A549 (cell line): ENCODE results near the gene ZCCHC24. TPM values are rescaled to one million over a fixed set of nuclear protein-coding genes. Genes with fewer than 3 reads are reported as not detected.

ENCODE experiments used
- ATAC-seq, 2 experiments: fragments of 200-7000 bp in 1 of 2; fragments of >200 bp in 1 of 2; cut with Nextera tagmentation in 1 of 2; cut with Tn5 transposase in 1 of 2; 3 replicates each; pipeline versions ENCODE4 v1.8.0 to v1.9.1; 2018 to 2020; ENCODE audit warnings: mild to moderate bottlenecking in 1 of 2, moderate library complexity in 1 of 2
- CTCF ChIA-PET: fragments of 300-600 bp; sonication (Branson Sonifier 250); formaldehyde crosslinking; extraction: SDS; loops from one replicate; lab custom pipeline; 2021; ENCODE audit warnings: antibody characterized with exemption, inconsistent platforms; lab: Yijun Ruan, JAX
- POLR2A ChIA-PET: fragments of 350-600 bp; formaldehyde crosslinking; extraction: SDS; loops from one replicate; lab custom pipeline; 2021; ENCODE audit warnings: antibody characterized with exemption, inconsistent platforms; lab: Yijun Ruan, JAX
- DNase-seq, 2 experiments: peaks; one replicate each; pipeline versions ENCODE4 v3.0.0 to v3.0.0-alpha.2; 2011 to 2016; ENCODE audit warnings: low read depth in 1 of 2, low spot score in 1 of 2
- FAIRE-seq: peaks from 2 replicates; lab custom pipeline; 2011; peaks lifted over from hg19 to GRCh38; lab: Jason Lieb, UNC
- H3K27ac ChIP-seq, 2 experiments: fragments of >200 bp; sonication (Bioruptor Twin); formaldehyde crosslinking; 3 replicates each; pipeline ENCODE4 v1.5.1; 2016 to 2017
- H3K4me1 ChIP-seq: fragments of >200 bp; sonication (Bioruptor Twin); formaldehyde crosslinking; 3 replicates; pipeline ENCODE4 v1.6.1; 2016
- H3K4me2 ChIP-seq: fragments of >200 bp; sonication (Bioruptor Twin); formaldehyde crosslinking; 3 replicates; pipeline ENCODE4 v1.6.1; 2016
- H3K4me3 ChIP-seq: fragments of >200 bp; sonication (Bioruptor Twin); formaldehyde crosslinking; 3 replicates; pipeline ENCODE4 v1.5.1; 2016
- H3K9me3 ChIP-seq: fragments of >200 bp; sonication (Bioruptor Twin); formaldehyde crosslinking; 3 replicates; pipeline ENCODE4 v1.6.1; 2016
- BHLHE40 ChIP-seq: IDR thresholded peaks from 2 replicates; pipeline ENCODE4 v1.6.1; 2012; ENCODE audit warnings: low read depth, low read length, inconsistent platforms
- CBX8 ChIP-seq: fragments of 200-600 bp; sonication (generic); IDR thresholded peaks from 2 replicates; pipeline ENCODE4 v1.6.1; 2016
- CEBPB ChIP-seq, 2 experiments: fragments of >200 bp in 1 of 2; sonication (Bioruptor Twin) in 1 of 2; formaldehyde crosslinking in 1 of 2; IDR thresholded peaks; 2 replicates each; pipeline ENCODE4 v1.6.1; 2012 to 2016
- CHD2 ChIP-seq: fragments of 150-350 bp; IDR thresholded peaks from 2 replicates; pipeline ENCODE4 v1.6.1; 2014; ENCODE audit warnings: low read length; ENCODE audit not compliant: partially characterized antibody
- ESRRA ChIP-seq: fragments of 150-350 bp; IDR thresholded peaks from 2 replicates; pipeline ENCODE4 v1.6.1; 2014; ENCODE audit warnings: mild to moderate bottlenecking, low read length, borderline replicate concordance
- FOXS1 ChIP-seq: fragments of 250-450 bp; sonication (Bioruptor Pico); IDR thresholded peaks from 2 replicates; pipeline ENCODE4 v1.5.0; 2020; ENCODE audit warnings: mild to moderate bottlenecking, moderate library complexity
- HEYL ChIP-seq: fragments of 250-450 bp; sonication (Bioruptor Pico); IDR thresholded peaks from 2 replicates; pipeline ENCODE4 v1.8.0; 2021; ENCODE audit warnings: mild to moderate bottlenecking, moderate library complexity
- HMGXB4 ChIP-seq: fragments of 250-450 bp; sonication (Bioruptor Pico); IDR thresholded peaks from 2 replicates; pipeline ENCODE4 v1.5.0; 2021; ENCODE audit warnings: mild to moderate bottlenecking, moderate library complexity, borderline replicate concordance
- HOXB5 ChIP-seq: fragments of 250-450 bp; sonication (Bioruptor Pico); IDR thresholded peaks from 2 replicates; pipeline ENCODE4 v1.5.0; 2020; ENCODE audit warnings: mild to moderate bottlenecking, moderate library complexity
- JUN ChIP-seq, 2 experiments: fragments of >200 bp; sonication (Bioruptor Twin); formaldehyde crosslinking; IDR thresholded peaks; 2 replicates in 1 of 2; 3 replicates in 1 of 2; pipeline ENCODE4 v1.6.1; 2016 to 2017
- MAFK ChIP-seq: fragments of 450-650 bp; IDR thresholded peaks from 2 replicates; pipeline ENCODE4 v1.6.1; 2014; ENCODE audit not compliant: partially characterized antibody
- NFE2L2 ChIP-seq: fragments of 150-350 bp; conservative IDR thresholded peaks from 2 replicates; pipeline ENCODE4 v1.6.1; 2014; ENCODE audit warnings: low read length
- NR3C1 ChIP-seq: fragments of >200 bp; sonication (Bioruptor Twin); formaldehyde crosslinking; IDR thresholded peaks from 3 replicates; pipeline ENCODE4 v1.6.1; 2017
- PBX3 ChIP-seq: IDR thresholded peaks from 2 replicates; pipeline ENCODE4 v1.6.1; 2012
- POLR2A ChIP-seq: IDR thresholded peaks from 2 replicates; pipeline ENCODE4 v1.6.1; 2012; ENCODE audit warnings: mild to moderate bottlenecking, low read length
- REST ChIP-seq: fragments of 200-600 bp; sonication (generic); IDR thresholded peaks from 2 replicates; pipeline ENCODE4 v1.6.1; 2016; ENCODE audit warnings: antibody characterized with exemption, mild to moderate bottlenecking, moderate library complexity
- RFX5 ChIP-seq: fragments of 450-650 bp; IDR thresholded peaks from 2 replicates; pipeline ENCODE4 v1.7.1; 2014; ENCODE audit warnings: antibody characterized with exemption, mild to moderate bottlenecking, moderate library complexity
- SMC3 ChIP-seq: fragments of >200 bp; sonication (Bioruptor Twin); formaldehyde crosslinking; IDR thresholded peaks from 3 replicates; pipeline ENCODE4 v1.6.1; 2018; ENCODE audit warnings: inconsistent platforms
- SREBF2 ChIP-seq: fragments of 450-650 bp; IDR thresholded peaks from 2 replicates; pipeline ENCODE4 v1.6.1; 2014; ENCODE audit warnings: mild to moderate bottlenecking, moderate library complexity
- TFCP2L1 ChIP-seq: fragments of 250-450 bp; sonication (Bioruptor Pico); IDR thresholded peaks from 2 replicates; pipeline ENCODE4 v1.5.0; 2021; ENCODE audit warnings: mild to moderate bottlenecking
- ZC3H11A ChIP-seq: fragments of 450-650 bp; IDR thresholded peaks from 2 replicates; pipeline ENCODE4 v1.6.1; 2014; ENCODE audit warnings: antibody characterized with exemption, mild to moderate bottlenecking
- ZNF302 ChIP-seq: fragments of 250-450 bp; sonication (Bioruptor Pico); IDR thresholded peaks from 2 replicates; pipeline ENCODE4 v1.9.0; 2021; ENCODE audit warnings: inconsistent platforms, mild to moderate bottlenecking, moderate library complexity
- ZSCAN20 ChIP-seq: fragments of 250-450 bp; sonication (Bioruptor Pico); IDR thresholded peaks from 2 replicates; pipeline ENCODE4 v1.8.0; 2022; ENCODE audit warnings: mild to moderate bottlenecking, moderate library complexity
- WGBS: methylation state at CpG from one replicate; pipeline ENCODE4 v1.1.6; 2017; ENCODE audit errors: missing lambda C conversion rate; 5-methylcytosine and 5-hydroxymethylcytosine counted together
- polyA plus RNA-seq, 4 experiments: library from polyadenylated mRNA; depleted of rRNA in 3 of 4; stranded (reverse); fragments of >200 nt; fragmentation: RNase III in 1 of 4; extraction: RNeasy Plus Mini Kit Qiagen cat#74134 plus additional on column Dnase treatment in 1 of 4; gene quantifications; 2 replicates in 3 of 4; 3 replicates in 1 of 4; pipeline ENCODE4 v1.2.3, GENCODE V29; 2011 to 2017
- TF ChIP-seq, protein P1 (sequence below): IDR thresholded peaks from 2 replicates; pipeline ENCODE4 v1.6.1; 2012
- TF ChIP-seq, protein P2 (sequence below): fragments of >200 bp; sonication (Bioruptor Twin); formaldehyde crosslinking; IDR thresholded peaks from 3 replicates; pipeline ENCODE4 v1.6.1; 2016

ZCCHC24 gene
- polyA plus RNA-seq, 2 of the 4 experiments (the other 2 are of a cell fraction), result 2.4 to 4.2 TPM

DNA sequence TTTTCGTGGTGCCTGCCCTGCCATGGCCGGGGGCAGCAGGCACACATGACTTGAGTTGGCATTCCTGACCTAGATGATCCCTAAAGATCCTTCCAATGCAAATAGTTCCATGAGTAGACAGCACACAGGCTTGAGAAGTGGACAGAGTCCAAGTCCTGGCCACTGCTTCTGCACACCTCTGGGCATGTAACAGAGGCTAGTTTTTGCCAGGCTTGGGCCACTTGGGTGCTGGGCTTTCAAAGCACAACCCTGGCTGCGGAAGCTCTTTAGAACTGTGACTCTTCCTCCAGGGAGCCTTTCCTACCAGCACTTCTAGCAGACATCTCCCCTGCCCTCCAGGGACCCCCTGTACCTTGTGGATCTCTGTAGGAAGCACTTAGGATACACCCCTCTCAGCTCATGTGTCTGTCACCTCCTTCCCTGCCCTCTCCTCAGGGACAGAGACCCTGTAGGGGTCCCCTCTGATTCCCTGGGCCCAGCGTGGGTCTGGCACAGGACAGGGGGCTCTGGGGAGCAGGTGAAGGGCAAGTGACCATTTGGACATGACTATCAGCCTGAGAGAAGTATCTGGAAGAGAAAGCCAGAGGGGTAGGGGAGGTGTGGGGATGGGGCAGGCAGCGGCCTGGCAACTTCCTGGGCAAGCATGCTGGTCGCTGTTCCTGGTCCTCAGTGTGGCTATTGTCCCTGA is 36.2 kb downstream of the ZCCHC24 start:
- POLR2A ChIA-PET, result no interaction called here
- H3K4me3 ChIP-seq, result no peak overlapping the region
- FAIRE-seq (no peak), ATAC-seq (no peak), DNase-seq (no peak)
- H3K9me3 ChIP-seq, result no peaks in the 10 kb centered on the region
- 69% methylated on average over 4 of the region's 6 CpGs for WGBS
- no peak for TF ChIP-seq JUN (IDR thresholded peaks at IDR 0.05)
- no peak for TF ChIP-seq ZC3H11A
- no peak for TF ChIP-seq CHD2
- TF ChIP-seq HOXB5, result no peak
- no peak for TF ChIP-seq HMGXB4
- TF ChIP-seq ESRRA, result no peak
- no peak for TF ChIP-seq SMC3
- TF ChIP-seq ZSCAN20 (CRISPR knock-in tag), result no peak
- TF ChIP-seq CBX8, result no peak
- TF ChIP-seq NFE2L2, result no peak
- TF ChIP-seq MAFK, result no peak
- no peak for TF ChIP-seq REST
- no peak for TF ChIP-seq SREBF2
- TF ChIP-seq, protein P1, sequence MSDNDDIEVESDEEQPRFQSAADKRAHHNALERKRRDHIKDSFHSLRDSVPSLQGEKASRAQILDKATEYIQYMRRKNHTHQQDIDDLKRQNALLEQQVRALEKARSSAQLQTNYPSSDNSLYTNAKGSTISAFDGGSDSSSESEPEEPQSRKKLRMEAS, result no peak
- TF ChIP-seq RFX5, result no peak
- no peak for TF ChIP-seq CEBPB (IDR thresholded peaks at IDR 0.05)
- no peak for TF ChIP-seq ZNF302 (CRISPR knock-in tag)
- H3K4me1 ChIP-seq, result no peaks in the 10 kb centered on the region
- H3K27ac ChIP-seq, result no peak overlapping the region
- H3K4me2 ChIP-seq, result no peak overlapping the region
- CTCF ChIA-PET, result interaction anchor here (1.0 to 1.8 kb wide), 4 partner anchors 15 to 79 kb away, joined by 3 to 7 read pairs (median 4); no protein-coding TSS in a partner anchor

DNA sequence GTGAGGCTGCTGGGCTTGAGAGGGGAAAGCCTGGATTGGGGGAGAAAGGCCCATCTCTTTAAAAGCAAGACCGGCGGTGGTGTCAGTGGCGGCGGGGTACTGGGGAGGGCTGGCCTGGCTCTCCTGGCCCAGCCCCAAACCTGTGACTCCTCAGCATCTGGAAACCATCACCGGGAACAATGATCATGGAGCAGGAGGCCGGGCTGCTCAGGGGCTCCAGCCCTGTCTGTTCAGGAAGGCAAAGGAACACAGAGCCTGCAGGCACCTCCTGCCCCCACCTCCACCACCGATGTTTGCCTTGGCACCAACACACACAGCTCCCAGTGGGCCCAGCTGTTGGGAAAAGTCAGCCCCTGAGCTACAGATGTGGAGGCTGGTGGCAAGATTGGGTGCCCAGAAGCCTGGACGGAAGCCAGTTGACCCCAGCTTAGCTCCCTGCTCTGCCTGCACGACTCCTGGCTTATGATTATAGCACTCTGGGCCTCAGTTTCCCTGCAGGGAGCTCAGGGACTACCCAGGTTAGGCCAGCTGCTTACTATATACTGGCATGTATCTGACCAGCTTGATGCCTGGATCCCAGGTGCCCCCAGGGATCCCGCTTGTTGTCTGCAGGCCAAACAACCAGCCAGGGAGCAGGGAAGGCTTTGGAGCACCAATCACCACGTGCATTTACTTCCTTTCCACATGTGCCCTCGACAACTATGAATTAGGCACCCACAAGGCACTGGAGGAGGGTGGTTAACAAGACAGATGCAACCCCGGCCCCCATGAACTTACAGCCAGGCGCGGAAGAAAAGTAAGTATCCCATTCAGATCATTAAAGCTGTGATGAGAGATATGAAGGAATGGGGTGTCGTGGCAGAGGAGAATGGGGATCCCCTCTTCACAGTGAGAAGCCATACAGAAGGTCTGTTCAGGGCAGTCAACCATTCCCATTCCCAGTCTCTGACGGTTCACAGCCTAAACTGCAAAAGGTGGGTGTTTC is 37.3 kb downstream of the ZCCHC24 start:
- ChIA-PET POLR2A (no interaction called here), CTCF (interaction anchor here (1.0 to 1.8 kb wide), 4 partner anchors 12 to 80 kb away, joined by 3 to 7 read pairs (median 4); no protein-coding TSS in a partner anchor)
- DNase-seq (no peak), ATAC-seq (no peak), FAIRE-seq (no peak)
- Histone ChIP-seq H3K9me3 (no peaks in the 10 kb centered on the region), H3K4me1 (no peaks in the 10 kb centered on the region), H3K27ac (no peak overlapping the region), H3K4me2 (no peak overlapping the region), H3K4me3 (no peak overlapping the region)
- TF ChIP-seq NR3C1 (no peak), BHLHE40 (no peak), ZSCAN20 (CRISPR knock-in tag) (no peak), RFX5 (no peak), FOXS1 (CRISPR knock-in tag) (no peak), POLR2A (no peak), TFCP2L1 (CRISPR knock-in tag) (no peak), HEYL (no peak), PBX3 (no peak), HMGXB4 (no peak), CBX8 (no peak)
- TF ChIP-seq, protein P2, sequence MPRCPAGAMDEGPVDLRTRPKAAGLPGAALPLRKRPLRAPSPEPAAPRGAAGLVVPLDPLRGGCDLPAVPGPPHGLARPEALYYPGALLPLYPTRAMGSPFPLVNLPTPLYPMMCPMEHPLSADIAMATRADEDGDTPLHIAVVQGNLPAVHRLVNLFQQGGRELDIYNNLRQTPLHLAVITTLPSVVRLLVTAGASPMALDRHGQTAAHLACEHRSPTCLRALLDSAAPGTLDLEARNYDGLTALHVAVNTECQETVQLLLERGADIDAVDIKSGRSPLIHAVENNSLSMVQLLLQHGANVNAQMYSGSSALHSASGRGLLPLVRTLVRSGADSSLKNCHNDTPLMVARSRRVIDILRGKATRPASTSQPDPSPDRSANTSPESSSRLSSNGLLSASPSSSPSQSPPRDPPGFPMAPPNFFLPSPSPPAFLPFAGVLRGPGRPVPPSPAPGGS, result no peak
- 75% methylated on average over 16 of the region's 17 CpGs for WGBS
